HG03280 (cell line): ENCODE measurements around the gene R3HDM2.

Experiments used
- ATAC-seq: cut with Tn5 transposase; IDR thresholded peaks from one replicate; pipeline ENCODE4 v1.9.1; 2021; ENCODE audit warnings: mild to moderate bottlenecking, moderate library complexity; ENCODE audit not compliant: unreplicated experiment

R3HDM2 gene

GRCh38 chr12:57220770-57221168 lies 210.1 kb downstream of the R3HDM2 start:
- ATAC-seq, result no peak

DNA sequence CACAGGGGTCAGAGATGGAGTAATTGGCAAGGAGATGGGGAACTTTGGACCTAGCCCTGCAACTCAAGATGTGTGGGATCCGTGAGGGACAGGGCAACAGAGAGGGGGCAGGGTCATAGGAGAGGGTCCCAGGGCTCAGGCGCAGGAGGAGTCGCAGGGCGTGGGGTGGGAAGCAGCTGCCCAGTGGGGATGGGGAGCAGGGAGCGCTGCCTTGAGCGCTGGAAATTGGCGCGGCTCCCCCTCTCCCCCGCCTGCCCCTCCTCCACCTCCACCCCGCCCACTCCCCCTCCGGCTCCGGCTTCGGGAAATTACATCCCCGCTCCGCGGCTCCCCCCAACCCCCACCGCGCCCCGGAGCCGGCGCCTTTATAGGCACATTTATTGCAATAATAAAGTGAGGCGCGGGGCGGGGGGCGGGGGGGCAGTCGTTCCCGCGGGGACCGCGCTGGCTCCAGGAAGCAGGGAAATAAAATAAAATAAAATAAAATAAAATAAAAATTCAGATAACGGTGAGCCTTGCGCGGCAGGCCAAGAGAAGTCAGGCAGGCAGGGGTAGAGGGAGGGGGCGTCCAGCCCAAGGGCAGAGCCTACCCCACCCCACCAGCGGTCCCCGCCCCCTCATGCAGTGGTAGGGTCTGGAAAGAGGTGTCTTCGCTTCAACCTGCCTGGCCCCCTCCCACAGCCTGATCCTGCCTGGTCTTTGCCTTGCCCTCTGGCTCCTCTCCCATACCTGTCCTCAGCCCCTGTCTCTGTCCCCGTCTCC lies 210.7 kb downstream of the R3HDM2 start:
- ATAC-seq, result no peak

GRCh38 chr12:57219205-57219992 lies 211.4 kb downstream of the R3HDM2 start:
- ATAC-seq, result no peak

DNA sequence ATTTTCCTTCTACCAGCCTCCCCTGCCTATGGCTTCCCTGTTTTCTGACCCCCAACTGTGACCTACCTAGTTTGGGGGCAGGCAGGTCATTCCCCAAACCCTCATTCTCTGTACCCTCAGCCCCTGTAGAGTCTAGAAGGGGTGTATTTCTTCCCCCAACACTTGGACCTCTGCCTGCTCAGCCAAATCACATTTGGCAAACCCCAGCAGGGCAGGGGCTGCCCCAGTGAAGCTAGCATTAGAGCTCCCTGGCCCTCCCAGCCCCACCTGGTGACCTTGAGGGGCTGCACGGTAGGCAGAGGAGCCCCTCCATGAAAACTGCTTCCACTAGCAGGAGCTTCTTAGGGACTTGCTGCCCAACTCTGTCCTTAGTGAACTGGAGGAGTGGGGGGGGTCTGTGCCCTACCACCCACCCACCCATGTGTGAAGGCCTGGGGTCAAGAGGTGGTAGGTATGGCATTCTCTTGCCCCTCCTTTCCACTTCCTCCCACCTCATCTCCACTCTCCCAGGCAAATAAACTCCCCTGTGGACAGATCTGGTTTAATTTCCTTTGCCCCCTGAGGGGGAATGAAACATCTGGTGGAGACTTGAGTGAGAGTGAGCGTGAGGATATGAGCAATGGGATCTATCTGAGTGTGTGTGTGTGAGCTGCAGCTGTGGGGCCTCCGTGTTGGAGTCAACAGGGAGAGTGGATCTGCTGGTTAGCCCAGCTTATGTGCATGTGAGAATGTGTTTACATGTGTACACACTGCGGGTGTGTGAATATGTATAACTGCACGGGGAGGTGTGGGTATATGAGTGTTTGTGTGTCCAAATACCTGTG lies 212.6 kb downstream of the R3HDM2 start:
- ATAC-seq, result no peak

DNA sequence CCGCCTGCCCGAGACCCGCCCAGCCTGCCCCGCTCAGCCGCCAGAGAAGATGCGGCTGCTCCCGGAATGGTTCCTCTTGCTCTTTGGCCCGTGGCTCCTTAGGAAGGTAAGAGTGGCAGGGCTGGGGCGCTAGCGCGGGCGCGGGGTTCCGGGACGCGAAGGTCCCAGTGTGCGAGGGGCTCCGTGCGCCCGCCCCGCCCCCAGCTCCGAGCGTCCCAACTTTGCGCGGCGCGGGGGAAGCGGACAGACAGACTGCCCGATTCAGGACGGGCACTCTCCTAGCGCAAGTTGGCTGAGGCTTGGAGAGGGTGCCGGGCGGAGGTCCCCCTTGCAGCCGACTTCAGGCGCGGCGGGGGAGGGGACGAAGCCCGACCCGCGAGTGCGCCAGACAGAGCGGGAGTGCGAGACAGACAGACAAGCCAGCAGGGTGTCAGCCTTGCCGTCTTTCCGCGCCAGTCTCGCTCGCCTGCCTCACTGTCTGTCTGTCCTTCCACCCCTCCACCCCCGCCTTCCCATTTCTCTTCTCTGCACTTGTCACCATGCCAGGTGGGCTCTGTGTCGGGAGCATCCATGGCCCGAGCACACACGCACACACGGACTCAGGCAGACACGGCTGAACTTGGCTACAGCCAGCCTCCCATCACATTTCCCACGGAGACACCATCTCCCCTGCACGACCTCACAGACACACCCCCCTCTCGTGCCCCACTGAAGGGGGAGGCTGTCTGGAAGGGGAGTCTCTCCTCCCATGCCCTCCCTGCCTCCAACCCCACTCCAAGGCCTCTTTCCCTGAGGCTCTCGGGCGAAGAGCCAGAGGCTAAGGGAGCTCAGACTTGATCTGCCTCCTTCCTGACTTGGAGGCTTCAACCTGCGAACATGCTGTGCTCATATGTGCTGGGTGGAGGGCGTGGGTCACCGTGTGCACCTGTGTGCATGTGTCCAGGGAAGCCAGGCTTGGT lies 213.6 kb downstream of the R3HDM2 start:
- no peak for ATAC-seq

DNA sequence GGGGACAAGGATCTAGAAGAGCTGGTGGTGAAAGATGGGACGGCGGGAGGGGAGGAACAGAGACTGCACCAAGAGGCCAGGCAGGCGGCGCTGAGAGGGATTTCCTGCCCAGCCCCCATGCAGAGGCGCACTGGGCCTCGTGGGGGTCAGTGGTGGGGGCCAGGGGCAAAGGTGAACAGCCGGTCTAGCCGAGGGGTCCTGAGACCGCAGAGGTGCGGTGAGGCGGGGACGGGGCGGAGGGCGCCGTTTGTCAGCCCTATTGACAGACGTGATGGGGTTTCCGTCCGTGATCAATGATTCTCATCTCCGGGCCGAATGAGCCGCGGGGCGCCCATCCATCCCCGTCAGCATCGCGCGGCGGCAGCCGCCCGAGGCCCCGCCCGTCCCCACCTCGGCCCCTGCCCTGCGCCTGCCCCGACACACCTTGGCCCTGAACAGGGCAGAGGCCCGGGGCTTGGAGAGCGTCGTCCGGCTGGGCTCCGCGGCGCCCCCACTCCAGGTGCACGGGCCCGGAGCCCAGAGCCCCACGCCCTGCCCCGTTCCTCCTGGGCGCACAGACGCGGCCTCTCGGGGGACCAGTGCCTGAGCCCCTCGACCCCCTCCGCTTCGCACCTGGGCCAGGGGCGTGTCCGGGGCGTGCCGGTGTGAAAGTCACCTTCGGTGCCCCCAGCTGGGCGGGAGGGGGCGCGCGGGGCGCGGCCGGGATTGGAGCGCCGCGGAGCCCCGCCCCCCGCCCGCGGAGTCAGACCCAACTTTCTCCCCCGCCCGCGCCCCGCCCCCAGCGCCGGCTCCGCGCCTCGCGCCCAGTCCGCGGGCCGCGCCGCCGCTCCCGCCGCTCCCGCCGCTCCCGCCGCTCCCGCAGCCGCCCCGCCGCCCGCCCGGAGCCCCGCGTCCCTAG lies 214.6 kb downstream of the R3HDM2 start, which contains the start of gene NXPH4:
Gene NXPH4, plus strand, starts transcription at position 781 of the 898 bp plus-strand sequence. CDS start 176 bp downstream, outside the sequence.
- no peak for ATAC-seq

GRCh38 chr12:57215668-57216013 lies 215.2 kb downstream of the R3HDM2 start:
- ATAC-seq, result no peak

GRCh38 chr12:57215065-57215464 lies 215.8 kb downstream of the R3HDM2 start:
- no peak for ATAC-seq

GRCh38 chr12:57214398-57214781 lies 216.5 kb downstream of the R3HDM2 start:
- no peak for ATAC-seq

- no peak for ATAC-seq
Measured at GRCh38 chr12:57213763-57214397, 217.0 kb downstream of the R3HDM2 start.

- ATAC-seq, result no peak
Measured at GRCh38 chr12:57213058-57213715, 217.7 kb downstream of the R3HDM2 start.

DNA sequence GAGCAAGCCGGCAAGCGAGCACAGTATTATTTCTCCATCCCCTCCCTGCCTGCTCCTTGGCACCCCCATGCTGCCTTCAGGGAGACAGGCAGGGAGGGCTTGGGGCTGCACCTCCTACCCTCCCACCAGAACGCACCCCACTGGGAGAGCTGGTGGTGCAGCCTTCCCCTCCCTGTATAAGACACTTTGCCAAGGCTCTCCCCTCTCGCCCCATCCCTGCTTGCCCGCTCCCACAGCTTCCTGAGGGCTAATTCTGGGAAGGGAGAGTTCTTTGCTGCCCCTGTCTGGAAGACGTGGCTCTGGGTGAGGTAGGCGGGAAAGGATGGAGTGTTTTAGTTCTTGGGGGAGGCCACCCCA lies 218.2 kb downstream of the R3HDM2 start:
- ATAC-seq, result no peak

DNA sequence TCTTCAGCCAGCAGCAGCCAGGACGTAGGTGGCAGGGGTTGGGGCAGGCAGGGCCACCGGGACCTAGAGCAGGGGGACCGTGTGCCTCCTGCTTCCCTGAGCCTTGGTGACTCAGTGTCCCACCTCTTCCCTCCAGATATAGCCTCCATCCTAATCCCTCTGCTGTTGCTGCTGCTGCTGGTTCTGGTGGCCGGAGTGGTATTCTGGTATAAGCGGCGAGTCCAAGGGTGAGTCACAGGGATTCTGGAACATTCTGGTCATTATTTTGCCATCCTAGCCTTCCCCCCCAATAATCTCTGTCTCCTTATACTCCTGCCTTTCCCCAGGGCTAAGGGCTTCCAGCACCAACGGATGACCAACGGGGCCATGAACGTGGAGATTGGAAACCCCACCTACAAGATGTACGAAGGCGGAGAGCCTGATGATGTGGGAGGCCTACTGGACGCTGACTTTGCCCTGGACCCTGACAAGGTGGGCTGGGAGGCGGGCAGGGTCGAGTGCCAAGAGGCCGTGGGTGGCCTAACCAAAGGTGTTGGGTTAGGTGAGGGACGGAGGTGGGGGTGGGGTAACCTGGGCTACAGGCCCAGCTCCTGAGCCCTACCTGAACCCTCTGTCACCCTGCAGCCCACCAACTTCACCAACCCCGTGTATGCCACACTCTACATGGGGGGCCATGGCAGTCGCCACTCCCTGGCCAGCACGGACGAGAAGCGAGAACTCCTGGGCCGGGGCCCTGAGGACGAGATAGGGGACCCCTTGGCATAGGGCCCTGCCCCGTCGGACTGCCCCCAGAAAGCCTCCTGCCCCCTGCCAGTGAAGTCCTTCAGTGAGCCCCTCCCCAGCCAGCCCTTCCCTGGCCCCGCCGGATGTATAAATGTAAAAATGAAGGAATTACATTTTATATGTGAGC lies 218.8 kb downstream of the R3HDM2 start:
- ATAC-seq, result no peak

- no peak for ATAC-seq
Measured at GRCh38 chr12:57210926-57211692, 219.7 kb downstream of the R3HDM2 start.

GRCh38 chr12:57210461-57210860 lies 220.4 kb downstream of the R3HDM2 start:
- no peak for ATAC-seq

GRCh38 chr12:57209916-57210315 lies 220.9 kb downstream of the R3HDM2 start:
- ATAC-seq, result no peak
